GM21825 (cell line): ENCODE measurements around the gene RXRA.
"Not testable (repeated sequence)": the region's sequence is repeated elsewhere in the genome, so short reads cannot be mapped to it uniquely, and the experiment has no call there.

Experiments used
- ATAC-seq: cut with Tn5 transposase; IDR thresholded peaks from one replicate; pipeline ENCODE4 v1.9.1; 2021; ENCODE audit warnings: mild to moderate bottlenecking, moderate library complexity; ENCODE audit not compliant: unreplicated experiment

The RXRA gene

DNA sequence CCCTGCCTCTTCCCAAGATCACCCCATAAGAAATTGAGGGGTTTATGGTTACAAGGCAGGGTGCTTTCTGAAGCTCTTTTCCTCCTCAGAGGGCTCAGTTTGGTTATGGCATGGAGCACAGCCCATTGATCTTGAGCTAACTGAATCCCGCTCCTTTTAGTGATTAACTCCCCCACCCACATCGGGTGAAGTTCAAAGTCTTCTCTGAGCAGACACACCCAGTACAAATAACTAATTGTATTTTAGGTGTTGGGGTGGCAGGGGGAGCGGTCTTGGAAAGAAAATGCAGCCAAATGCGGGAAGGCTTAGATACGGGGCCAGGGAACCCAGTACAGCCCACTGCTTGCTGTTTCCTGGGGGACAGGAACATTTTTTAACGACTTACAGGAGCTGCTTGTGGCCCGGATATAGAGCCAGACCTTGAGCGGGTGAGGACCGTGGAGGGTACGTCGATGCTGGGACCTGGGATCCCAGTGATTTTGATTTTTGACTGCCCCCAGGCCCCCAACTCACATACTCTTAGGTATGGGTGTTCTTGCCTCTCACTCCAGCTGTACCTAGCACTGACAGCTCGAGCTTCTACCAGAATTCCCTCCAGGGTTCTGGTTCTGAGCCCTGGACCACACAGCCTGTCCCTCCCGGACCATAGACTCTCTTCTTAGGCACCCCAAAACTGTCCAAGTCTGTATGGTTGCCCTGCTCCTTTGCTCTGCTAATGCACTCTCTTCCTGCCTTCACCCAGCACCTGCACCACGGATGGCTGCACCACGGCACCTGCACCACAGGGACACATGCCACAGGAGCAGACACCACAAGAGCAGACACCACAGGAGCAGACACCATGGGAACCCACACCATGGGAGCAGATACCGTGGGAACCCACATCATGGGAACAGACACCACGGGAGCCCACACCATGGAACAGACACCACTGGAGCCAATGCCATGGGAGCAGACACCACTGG is 18.3 kb upstream of the RXRA start:
- no peak for ATAC-seq

DNA sequence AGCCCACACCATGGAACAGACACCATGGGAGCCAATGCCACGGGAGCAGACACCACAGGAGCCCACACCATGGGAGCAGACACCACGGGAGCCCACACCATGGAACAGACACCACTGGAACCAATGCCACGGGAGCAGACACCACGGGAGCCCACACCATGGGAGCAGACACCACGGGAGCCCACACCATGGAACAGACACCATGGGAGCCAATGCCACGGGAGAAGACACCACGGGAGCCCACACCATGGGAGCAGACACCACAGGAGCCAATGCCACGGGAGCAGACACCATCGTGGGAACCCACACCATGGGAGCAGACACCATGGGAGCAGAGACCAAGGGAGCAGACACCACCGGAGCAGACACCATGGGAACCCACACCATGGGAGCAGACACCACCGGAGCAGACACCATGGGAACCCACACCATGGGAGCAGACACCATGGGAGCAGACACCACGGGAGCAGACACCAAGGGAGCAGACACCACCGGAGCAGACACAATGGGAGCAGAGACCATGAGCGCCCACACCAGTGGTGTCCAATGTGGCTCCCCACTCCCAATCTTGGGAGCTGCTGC is 17.5 kb upstream of the RXRA start:
- ATAC-seq, result not testable (repeated sequence)

DNA sequence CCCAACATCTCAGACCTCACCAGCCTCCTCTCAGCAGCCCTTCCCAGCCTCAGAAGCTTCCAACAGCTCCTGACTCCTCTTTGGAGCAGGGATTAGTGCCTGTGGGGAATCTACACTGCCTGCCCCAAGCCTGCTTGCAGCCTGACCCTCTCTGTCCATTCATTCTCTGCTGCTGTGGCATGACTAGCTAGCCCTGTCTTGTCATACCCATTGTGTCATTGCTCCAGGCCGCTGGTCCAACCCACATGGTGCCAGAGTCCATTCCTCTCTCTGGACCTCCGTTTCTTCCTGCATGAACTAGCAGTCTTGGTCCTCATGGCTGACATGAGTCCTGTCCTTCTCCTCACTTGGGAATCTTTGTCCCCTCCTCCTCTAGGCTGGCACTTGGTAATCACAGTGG is 12.8 kb upstream of the RXRA start:
- ATAC-seq, result no peak

DNA sequence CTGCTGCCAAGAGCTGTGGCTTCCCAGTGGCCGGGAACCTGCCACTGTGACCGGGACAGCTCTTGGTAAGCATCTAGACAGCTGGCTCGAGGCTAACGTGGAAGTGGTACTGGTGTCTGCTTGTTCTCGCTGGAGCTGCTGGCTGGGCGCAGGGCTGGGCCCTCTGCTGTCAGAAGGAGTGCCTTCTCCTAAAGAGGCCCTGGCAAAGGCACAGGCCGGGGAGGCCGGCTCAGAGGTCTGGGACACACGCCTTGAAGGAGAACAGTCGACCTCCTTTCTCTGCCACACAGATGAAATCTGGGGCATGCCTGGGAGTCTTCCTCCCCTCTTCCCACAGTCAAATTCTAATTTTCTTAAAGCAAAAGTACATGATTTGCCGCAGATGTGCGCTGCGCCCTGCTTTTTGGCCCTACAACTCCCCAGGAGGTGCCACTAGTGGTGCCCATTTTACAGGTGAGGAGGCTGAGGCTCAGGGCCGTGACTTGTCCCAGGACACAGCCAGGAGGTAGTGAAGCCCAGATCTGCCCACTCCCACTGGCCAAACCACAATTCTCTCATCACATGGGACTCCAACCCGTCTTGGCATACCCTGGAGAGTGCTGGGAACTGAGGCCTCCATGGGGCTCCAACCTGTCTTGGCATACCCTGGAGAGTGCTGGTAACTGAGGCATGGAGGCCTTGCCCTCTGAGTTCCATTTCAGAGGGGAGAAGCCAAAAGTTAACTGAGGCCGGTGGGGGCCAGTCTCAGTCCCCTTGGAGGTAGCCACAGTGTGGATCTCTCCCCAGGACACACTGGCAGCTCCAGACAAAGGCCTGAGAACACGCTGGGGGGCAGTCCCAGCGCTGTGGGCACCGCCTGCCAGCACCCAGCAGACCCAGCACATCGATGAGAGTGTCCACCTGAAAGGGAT is 12.0 kb upstream of the RXRA start:
- no peak for ATAC-seq

DNA sequence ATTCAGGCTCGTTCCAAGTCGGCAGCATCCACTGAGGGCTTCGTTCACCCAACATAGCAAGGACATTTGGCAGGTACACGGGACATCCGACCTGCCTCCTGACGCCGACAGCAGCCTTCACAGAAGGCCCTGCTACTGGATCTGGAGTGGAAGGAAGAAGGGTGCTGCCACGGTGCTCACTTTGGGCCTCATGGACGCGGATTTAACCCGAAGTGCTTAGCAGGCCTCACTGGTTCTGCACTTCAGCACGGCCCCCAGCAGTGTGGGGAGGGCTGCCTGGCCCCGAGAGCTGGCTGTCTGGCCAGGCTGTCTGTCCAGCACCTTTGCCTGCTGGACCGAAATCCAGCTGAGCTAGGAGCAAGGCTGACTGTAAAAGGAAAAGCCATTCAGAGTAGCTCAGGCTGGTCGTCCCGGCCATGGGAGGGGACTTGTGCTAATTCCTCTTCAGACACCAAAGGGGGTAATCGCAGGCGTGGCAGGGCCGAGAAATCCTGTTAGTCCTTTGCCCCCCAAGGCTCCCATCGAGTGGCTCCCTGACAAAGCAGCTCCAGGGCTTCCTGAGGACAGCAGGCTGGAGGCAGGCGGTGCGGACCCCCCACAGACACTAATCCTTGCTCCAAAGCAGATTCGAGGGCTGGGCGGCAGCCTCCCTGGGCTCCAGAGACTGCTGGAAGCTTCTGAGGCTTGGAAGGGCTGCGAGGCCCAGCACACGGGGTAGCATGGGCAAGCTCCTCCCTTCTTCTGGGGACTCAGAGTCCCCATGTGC is 11.1 kb upstream of the RXRA start:
- ATAC-seq, result no peak

DNA sequence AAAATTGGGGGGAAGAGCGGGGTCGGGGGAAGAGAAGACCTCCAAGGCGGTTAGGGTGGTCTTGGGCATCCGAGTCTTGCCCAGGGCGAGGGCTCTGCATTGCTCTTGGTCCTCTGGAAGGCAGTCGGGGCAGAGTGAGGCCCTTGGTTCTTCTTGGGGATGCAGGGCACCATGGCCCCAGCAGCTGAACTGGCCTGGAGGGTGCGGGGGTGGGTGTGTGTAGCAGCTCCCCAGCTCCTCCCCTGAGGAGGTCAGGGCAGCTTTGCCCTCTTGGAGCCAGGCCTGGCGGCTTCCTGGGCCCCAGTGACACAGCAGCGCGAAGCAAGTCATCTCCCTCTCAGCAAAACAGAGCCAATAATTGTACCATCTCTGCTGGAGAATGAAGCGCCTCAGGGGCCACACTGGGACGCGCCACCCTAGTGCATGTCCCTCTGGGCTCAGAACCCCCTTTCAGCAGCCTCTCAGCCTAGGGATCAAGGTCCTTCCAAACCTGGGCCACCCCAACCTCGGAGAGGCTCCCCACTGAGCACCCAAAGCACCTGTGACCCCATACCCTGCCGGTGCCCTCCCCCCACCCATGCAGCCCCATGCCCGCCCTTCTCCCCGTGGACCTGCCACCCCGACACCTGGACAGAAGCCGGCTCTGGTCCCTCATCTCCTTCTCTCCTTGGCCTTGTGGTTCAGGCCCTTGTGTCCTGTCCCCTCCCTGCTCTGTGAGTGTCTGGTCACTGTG is 10.4 kb upstream of the RXRA start:
- no peak for ATAC-seq

DNA sequence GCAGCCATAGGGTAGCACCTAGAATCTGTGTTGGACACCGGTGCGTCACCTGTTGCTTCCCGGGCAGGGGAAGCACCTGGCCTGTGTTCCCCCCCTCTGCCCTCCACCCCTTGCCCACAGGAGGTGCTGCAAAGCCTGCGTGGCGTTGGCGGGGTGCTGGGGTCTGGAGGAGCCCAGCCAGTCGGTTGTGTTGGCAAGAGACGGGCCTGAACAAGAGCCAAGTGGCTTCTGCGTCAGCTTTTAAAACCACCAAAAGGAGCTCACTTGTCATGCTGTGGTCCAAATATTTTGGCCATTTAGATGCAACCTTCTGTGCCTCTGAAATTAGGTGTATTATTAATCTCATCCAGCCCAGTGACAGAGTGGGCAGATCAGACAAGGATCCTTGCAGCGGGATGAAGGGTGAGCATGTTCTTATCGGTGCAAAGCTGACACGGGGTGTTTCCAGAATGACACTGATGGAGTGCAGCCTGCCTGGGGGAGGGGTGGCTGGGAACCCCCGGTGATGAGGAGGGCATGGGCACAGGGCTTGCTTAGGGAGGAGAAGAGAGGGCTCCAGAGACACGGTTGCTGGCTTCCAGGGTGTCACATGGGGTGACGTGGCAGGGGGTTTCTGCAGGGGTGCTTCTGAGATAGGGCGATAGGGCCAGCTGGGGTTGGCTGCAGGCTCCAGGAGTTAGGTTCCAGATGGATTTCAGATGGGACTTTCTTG is 9.7 kb upstream of the RXRA start:
- ATAC-seq, result no peak

DNA sequence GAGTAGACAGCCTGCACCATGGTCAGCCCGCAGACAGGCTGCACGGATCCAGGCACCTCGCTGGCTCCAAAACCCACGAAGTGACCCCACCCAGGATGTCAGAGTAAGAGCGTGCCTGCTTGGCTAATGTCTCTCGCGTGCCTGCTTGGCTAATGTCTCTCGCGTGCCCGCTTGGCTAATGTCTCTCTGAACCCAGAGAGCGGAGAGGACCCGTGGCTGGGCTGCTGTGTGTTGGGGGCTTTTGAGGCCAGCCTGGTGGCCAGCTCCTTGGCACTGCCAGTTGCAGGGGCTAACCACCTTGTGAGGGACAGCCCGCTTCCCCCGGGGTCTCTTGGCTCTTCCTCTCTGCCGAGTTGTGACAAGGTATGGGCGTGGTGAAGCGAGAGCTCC is 8.9 kb upstream of the RXRA start:
- ATAC-seq, result no peak

DNA sequence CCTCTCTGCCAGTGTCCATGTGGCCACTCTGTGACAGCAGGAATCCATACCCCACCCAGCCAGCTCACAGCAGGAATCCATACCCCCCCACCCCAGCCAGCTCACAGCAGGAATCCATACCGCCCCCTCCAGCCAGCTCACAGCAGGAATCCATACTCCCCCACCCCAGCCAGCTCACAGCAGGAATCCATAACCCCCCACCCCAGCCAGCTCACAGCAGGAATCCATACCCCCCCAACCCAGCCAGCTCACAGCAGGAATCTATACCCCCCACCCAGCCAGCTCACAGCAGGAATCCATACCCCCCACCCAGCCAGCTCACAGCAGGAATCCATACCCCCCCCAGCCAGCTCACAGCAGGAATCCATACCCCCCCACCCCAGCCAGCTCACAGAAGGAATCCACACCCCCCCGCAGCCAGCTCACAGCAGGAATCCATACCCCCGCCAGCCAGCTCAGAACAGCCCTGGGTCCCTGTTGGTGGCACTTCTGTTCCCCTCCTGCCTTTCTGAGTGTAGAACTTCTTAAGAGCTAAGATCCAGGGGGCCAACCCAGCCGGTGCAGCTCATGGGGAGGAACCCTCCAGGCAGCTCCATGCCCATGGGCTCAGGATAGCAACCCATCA is 8.4 kb upstream of the RXRA start:
- no peak for ATAC-seq

DNA sequence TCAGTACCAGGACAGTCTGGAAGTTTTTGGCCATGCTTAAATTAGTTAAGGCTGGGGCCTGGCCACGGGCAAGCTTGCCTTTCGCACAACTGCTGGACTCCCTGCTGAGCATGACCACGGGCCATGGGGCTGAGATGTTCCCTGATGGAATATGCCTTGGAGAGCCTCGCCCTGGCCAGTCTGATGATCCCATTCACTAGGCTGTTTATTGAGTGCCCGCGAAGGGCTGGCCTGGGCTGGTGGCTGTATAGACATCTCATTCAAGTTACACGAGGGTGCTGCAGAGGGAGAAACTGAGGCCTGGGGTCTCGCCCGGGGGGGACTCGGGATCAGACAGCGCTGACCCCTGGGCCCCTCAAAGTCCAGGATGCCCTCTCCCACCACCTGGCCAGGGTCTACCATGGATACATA is 7.8 kb upstream of the RXRA start:
- no peak for ATAC-seq

DNA sequence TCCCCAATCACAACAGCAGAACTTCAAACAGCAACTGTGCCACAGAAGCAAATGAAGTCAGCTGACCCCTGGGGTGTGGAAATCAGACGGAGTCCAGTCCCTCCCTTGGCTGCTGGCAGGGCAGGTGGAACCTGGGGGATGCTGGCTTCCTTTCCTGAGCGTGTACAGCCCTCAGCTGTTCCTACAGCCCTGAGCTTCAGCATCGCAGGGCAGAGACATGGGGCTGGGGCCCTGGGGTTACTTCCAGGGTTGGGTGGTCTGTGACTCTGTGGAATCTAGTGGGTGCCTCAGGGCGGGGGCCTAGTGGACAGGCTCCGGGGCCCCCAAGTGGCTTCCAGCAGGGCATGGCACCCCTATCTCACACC is 7.3 kb upstream of the RXRA start:
- ATAC-seq, result no peak

DNA sequence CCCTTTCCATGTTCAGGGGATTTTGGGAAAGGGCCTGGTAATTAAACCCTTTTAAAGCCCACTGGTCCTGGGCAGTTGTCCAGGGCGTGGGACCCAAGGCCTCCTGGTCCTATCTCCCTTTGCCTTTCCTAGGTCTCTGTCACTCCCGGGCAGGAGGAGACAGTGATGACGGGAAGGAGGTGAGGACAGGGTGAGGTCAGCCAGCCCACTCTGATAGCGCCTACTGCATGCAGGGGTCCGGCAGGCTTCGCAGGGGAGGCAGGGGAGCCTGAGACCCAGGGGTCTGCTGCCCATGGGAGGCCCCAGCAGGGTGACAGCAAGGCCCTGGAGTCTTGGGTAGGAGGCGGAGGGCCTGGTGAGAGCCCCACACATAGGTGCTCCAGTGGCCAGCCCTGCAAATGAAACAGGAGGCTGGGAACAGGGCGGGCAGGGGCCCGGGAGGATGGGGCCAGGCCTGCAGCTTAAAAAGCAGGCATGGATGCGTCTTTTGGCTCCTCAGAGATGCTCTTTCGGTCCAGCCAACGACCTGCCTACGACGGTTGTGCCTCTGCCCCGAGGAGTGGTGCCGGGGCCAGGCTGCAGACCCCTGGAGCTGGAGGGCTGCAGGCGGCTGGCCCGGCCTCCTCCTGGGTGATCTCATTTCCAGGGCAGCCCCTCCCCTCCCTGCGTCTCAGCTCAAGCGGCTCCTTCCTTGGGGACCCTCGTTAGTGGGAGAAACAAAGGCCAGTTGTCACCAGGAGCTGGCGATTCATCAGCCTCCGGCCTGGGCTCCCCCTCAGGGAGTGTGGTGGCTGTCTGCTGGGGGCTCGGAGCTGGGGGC is 6.7 kb upstream of the RXRA start:
- no peak for ATAC-seq

DNA sequence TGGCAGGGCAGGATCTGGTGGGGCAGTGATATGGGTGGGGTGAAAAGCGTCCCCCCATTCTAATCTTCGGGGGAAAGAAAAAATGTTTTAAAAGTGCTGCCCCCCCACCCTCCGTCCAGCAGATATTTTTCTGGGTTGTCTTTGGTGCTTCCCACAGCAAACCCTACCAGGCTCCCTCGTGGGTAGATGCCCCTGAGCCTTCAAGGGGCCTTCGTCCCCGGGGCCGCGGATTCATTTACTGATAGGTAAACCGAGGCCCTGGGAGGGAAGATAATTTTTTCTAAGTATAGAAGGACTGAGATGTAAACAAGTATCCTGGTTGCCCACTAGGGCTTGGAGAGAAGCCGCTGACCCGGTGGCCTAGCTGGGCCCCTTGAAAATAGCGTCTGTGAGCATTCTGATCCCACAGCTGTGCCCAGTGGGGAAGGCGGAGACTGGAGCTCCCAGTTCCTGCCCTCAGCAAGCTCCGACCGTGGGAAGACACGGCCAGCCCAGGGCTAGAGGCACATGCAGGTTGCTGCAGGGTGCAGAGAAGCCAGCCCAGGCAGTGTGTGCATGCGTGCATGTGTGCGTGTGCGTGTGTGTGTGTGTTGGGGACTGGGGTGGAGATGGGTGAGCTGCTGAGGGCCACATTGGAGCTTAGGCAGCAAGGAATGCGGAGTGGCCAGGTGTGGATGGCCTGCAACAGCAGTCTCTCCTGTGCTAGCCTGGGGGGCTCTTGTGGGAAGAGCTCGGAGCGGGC is 6.0 kb upstream of the RXRA start:
- no peak for ATAC-seq

DNA sequence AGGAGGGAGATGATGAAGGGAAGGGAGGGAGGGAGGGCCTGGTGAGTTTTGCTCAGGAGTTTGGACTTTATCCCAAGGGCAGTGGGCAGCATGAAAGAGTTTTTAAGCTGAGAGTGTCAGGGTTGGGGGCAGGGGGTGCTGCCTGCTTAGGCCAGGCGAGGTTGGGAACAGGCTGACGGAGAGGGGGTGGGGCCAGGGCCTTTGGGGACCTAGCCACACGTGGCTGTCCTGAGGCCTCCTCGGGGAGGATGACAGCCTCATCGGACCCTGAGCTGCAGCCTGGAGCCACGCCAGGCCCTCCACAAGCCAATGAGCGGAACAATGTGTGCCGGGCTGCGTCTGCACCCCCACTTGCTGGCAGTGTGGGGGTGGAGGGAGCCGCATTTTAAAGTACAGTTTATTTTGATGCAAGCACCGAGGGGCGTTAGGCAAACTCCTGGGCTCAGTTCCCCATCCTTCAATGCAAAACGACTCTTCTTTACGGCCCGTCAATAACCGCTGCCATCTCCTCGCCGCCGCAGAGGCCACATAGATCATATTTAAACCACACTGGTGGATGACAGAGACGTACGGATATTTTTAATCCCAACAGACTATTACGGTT is 5.3 kb upstream of the RXRA start:
- no peak for ATAC-seq

DNA sequence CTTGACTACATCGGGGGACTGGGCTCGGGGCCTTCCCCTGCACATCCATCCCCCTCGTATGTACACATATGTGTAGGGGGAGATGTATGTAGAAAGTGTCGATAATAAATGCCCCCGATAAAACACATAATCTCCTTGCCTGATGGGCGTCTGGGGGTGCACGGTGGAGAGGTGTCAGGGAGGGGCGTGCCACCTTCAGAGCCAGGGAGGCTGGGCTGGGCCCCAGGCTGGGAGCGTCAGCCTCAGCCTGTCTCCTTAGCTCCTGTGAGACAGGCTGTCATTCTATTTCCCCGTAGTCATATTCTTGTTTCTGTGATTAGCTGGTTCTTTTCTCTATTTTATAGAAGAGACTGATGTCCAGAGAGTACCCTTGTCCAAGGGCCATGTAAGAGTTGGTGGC is 4.7 kb upstream of the RXRA start:
- ATAC-seq, result no peak

DNA sequence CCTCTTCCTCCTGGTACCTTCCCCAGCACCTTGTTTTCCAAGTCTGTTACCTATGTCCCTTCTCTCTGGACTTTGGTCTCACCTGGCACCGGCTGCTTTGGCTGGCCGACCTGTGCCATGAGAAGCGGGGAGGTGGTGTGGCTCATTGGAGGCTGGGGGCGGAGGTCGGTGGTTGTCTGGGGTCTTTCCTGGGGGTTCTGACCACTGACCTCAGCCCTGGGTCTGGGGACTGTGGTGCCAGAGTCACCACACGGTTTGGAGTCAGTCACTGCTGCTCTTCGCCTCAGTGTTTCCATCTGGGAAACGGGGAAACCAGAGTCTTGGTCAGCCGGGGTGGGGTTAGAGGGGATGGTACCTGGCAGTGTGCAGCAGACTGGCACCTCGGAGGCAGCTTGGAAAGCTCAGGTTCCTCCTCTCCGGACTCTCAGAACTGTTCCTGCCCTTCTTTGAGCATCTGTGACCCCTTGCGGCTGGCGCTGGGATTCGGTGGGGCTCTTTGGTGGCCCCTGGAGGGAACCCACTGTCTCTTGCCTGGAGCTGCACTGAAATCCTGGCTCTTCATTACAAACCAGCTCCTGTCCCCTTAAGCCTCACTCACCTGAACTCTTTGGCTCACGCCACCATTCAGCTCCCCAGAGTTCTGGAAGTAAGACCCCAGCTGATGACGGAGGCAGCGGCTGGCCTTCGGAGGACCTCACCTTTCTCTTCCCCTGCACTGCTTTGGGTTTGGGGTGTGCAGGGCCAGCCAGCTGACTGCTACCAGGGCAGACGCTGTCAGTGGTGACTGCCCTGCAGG is 4.1 kb upstream of the RXRA start:
- no peak for ATAC-seq
